ENCODE data around the gene EXD2. TPM values are rescaled to one million over a fixed set of nuclear protein-coding genes. Genes with fewer than 3 reads are reported as not detected.
A peak's percentile ranks its signal among the peaks of the same experiment; 100 is the strongest.

Gene EXD2
- total RNA-seq, 3 donors from 2014 or later: 20.9 to 28.6 (median 27.2) TPM

GRCh38 chr14:69280746-69281291 lies 89.5 kb downstream of the EXD2 start:
- no peaks in the 10 kb centered on the region for H3K4me1 ChIP-seq (ENCODE audit: low read depth)
- no peak for DNase-seq
- no peak for ATAC-seq
- intact Hi-C loops (cut with DNase I, micrococcal nuclease): no loop called here
- H3K9me3 ChIP-seq: no peaks in the 10 kb centered on the region
- TF ChIP-seq CTCF (IDR thresholded peaks at IDR 0.05): no peak
- H3K36me3 ChIP-seq (ENCODE audit: low read depth): no peaks in the 10 kb centered on the region
- no peak overlapping the region for H3K4me3 ChIP-seq

- no peak for DNase-seq
- ATAC-seq: no peak
- H3K4me1 ChIP-seq (ENCODE audit: low read depth): no peaks in the 10 kb centered on the region
Observed at GRCh38 chr14:69281450-69282169, 90.3 kb downstream of the EXD2 start.

GRCh38 chr14:69282448-69282847 lies 91.2 kb downstream of the EXD2 start:
- no peak overlapping the region for H3K4me3 ChIP-seq
- H3K36me3 ChIP-seq (ENCODE audit: low read depth): no peaks in the 10 kb centered on the region
- no peak for DNase-seq
- no peak for TF ChIP-seq CTCF (IDR thresholded peaks at IDR 0.05)
- H3K9me3 ChIP-seq: no peaks in the 10 kb centered on the region
- no peaks in the 10 kb centered on the region for H3K4me1 ChIP-seq (ENCODE audit: low read depth)
- intact Hi-C loops (cut with DNase I, micrococcal nuclease): no loop called here
- no peak for ATAC-seq

More at GRCh38 chr14:69281450-69282169, 90.3 kb downstream of the EXD2 start:
- no peak for TF ChIP-seq CTCF (IDR thresholded peaks at IDR 0.05)
- H3K9me3 ChIP-seq: no peaks in the 10 kb centered on the region
- no peaks in the 10 kb centered on the region for H3K36me3 ChIP-seq (ENCODE audit: low read depth)
- H3K4me3 ChIP-seq: no peak overlapping the region
- intact Hi-C loops (cut with DNase I, micrococcal nuclease): no loop called here

- Histone ChIP-seq H3K4me3 (no peak overlapping the region), H3K36me3 (ENCODE audit: low read depth) (no peaks in the 10 kb centered on the region), H3K4me1 (ENCODE audit: low read depth) (no peaks in the 10 kb centered on the region), H3K9me3 (no peaks in the 10 kb centered on the region)
- no peak for TF ChIP-seq CTCF (IDR thresholded peaks at IDR 0.05)
- ATAC-seq (no peak), DNase-seq (no peak)
- intact Hi-C loops (cut with DNase I, micrococcal nuclease): no loop called here
Observed at GRCh38 chr14:69284170-69284569, 92.9 kb downstream of the EXD2 start.

- Histone ChIP-seq H3K36me3 (ENCODE audit: low read depth) (no peaks in the 10 kb centered on the region), H3K4me3 (no peak overlapping the region), H3K9me3 (no peaks in the 10 kb centered on the region), H3K4me1 (ENCODE audit: low read depth) (no peaks in the 10 kb centered on the region)
- ATAC-seq (peak; percentile 22), DNase-seq (no peak)
- no peak for TF ChIP-seq CTCF (IDR thresholded peaks at IDR 0.05)
- intact Hi-C loops (cut with DNase I, micrococcal nuclease): no loop called here
Observed at GRCh38 chr14:69285661-69286255, 94.5 kb downstream of the EXD2 start.

Data from mucosa of descending colon (tissue), 3 donors.